NCI-H748 treated with DMSO at 0.1 percent for 48 hours (cell line): ENCODE data around the gene THOC6.
"Not testable (repeated sequence)": the region's sequence is repeated elsewhere in the genome, so short reads cannot be mapped to it uniquely, and the experiment has no call there.

Source experiments
- DNase-seq: peaks from one replicate; lab custom pipeline; 2025; lab: John Stamatoyannopoulos, UW

THOC6 gene

GRCh38 chr16:3030222-3031212 is 6.7 kb downstream of the THOC6 start:
- DNase-seq, result no peak

GRCh38 chr16:3032624-3033023 is 8.8 kb downstream of the THOC6 start:
- no peak for DNase-seq

DNA sequence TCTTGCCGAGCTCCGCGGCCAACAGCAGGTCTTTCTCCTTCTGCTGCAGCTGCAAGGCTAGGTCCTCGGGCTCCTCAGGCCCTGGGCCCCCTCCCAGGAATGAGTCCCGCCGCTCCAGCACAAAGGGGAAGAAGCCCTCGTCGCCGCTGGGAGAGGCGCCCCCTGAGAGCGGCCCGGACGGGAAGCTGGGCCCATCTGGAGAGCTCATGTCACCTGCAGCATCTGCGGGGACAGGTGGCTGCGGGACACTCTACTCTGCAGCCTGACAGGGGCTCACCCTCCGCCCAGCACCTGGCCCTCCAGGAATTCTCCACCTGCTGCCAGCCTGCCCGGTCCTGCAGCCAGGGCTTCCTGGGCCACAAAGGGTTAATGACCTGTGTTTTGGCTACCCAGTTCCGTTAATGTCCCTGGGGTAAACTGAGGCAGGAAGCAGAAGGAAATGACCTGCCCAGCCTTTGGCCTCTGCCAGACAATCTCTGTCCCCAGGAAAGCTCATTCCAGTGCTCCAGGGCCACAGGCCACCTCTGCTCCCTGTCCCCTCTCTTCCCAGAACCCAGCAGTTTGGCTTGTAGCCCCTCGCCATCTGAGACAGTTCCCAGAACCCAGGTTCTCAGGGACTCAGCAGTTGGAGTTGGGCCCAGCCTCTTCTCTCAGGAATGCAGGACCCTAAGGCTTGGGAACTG is 11.6 kb downstream of the THOC6 start:
- DNase-seq, result no peak

DNA sequence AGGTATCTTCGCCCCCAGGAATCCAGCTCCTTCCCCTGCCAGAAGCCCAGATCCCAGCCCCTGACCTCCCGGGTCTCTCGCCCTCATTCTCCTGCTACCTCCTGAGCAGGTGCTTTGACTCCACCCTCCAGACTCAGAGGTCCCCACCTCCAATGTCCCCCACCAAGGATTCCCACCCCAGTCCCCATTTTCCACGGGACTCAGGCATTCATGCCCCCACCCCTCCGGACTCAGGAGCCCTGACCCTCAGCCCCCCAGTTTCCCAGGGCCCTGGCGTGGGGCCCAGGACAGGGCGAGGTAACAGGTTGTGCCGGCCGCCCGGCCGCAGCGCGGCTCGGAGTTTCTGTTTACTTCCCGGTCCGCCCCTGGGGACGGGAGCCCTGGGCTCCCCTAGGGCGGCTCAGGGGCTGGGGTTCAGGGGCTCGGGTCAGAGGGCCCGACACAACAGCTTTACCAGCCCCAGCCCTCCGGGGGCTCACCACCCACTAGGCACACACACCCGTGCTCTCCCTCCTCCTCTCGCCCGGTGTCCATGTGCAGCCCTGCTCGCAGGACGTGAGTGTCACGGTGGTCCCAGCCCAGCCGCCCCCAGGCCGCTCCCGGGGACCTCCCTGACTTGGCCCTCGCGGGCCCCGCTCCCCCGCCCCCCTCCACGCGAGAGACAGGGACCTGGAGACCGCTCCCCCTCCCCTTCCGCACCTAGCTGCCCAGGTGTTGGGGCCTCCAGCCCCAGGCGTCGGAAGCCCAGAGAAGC is 12.3 kb downstream of the THOC6 start:
- DNase-seq, result no peak

DNA sequence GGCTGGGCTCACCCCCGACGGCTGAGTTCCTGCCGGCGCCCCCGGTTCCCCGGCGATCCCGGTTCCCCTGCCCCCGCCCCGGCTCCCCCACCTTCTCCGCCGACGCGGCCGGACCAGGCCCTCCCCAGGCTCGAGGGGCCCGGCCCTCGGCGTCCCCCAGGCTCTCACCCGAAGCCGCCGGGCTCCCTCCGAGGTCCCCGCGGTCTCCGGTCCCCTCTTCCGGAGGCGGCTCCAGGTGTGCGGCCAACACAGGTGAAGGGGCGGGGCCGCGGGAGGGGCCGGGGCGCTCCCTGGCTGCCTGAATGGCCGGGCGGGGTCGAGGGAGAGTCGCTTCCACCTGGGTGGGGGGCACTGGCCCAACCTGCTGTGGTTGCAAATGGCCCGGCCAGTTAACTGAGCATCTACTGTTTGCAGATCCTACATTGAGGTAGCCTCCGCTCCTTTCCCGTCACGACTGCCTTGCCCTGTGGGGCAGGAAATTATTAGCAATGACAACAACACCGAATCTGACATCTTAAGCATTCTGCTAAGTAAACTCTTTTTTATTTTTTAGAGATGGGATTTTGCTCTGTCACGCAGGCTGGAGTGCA is 13.0 kb downstream of the THOC6 start, which contains the start of gene BICDL2:
Gene BICDL2 (minus strand): TSS at position 219 of the 590 bp plus-strand sequence. CDS start 1,448 bp downstream, outside the sequence.
- no peak for DNase-seq

DNA sequence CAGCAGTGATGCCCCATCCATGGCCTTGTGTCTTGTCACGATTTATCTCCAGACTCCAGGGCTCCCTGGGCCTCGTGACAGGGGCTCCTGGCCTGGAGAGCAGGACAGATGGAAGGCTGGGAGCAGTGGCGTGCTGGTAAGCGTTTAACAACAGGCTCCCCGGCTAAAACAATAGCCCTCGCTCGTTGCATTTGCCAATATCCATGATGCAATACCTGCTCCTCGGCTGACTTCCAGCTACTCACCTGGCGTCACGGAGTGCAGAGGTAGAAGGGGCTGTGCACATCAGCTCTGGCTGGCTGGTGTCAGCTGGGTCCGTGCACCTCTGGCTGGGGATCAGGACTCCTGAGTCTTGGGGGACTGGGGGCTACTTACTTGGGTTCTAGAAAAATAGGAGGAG is 14.4 kb downstream of the THOC6 start:
- no peak for DNase-seq

DNA sequence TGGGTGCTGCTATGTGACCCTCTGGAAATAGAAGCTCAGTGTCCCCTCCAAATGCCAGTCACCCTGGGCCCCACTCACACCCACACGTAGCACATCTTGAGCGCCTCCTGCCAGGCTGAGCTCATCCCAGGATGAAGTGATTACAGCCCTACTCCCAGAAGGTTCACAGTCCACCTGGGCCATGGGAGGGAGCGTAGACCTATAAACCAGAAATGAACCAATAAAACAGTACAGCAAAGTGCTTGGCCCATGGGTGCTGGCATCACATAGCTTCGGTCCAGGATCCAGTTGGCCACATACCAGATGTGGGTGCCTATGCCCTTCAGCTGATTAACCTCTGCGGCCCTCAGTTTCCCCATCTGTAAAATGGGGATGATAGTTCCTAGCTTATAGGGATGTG is 15.1 kb downstream of the THOC6 start:
- no peak for DNase-seq

DNA sequence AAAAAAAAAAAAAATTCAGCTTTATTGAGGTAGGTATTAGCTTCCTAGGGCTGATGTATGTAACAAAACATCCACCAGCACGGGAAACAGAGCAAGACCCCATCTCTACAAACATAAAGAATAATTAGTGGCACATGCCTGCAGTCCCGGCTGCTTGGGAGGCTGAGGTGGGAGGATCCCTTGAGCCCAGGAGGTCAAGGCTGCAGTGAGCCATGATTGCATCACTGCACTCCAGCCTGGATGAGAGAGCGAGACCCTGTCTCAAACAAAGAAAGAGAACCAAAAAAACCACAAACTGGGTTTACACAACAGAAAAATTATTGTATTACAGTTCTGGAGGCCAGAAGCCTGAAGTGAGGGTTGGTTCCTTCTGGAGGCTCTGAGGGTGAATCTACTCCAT is 18.5 kb downstream of the THOC6 start:
- no peak for DNase-seq

DNA sequence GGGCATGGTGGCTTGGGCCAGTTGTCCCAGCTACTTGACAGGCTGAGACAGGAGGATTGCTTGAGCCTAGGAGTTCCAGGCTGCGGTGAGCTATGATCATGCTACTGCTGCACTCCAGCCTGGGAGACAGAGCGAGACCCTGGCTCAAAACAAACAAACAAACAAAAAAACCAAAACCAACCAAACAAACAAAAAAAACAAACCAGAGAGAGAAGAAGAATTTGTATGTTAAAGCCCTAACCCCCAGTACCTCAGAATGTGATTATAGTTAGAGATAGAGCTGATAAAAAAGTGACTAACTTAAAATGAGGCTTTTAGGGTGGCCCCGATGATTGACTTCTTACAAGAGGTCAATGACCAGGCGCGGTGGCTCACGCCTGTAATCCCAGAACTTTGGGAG is 20.9 kb downstream of the THOC6 start:
- no peak for DNase-seq

DNA sequence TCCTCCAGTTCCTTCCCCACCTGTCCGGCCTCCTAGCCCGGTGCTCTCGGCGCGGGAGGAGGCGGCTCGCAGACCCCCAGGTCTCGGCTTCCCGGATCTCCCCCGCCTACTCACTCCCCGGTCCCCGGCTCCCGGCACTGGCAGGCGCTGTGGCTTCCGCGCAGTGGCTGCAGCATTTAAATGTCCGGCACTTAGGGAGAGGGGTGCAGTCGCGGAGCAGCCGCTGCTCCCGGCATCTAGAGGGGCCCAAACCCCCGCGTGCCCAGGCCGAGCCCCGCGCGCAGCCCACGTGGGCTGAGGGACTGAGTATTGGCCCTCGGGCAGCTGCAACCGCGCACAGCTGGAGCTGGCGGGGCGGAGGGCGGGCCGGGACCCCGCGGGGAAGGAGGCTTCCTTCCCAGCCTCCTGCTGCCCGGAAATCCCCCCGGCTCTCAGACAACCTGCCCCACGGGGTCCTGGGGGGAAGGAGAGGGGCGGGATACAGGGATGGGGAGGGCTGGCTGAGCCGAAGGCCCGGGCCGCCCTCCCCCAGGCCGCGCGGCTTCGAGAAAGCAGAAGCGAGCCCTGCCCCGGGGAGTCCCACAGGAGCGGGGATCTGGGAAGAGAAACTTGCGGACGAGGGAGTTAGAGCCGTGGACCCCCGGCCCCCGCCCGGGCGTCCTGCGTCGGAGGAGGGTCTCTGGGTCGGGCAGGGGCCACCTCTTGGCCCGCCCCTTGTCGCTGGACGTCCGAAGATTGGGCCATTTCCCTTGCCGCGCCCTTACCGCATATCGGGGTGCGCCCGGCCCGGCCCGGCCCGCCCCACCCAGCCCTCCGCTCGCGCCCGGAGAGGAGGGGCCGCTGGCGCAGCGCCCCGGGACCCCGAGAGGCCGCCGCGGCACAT is 22.2 kb downstream of the THOC6 start, which contains the start of gene MMP25:
Gene MMP25 (plus strand): TSS at position 804 of the 883 bp plus-strand sequence. CDS start 357 bp downstream, outside the sequence.
- no peak for DNase-seq

GRCh38 chr16:3046641-3047386 is 23.0 kb downstream of the THOC6 start:
- DNase-seq, result no peak

DNA sequence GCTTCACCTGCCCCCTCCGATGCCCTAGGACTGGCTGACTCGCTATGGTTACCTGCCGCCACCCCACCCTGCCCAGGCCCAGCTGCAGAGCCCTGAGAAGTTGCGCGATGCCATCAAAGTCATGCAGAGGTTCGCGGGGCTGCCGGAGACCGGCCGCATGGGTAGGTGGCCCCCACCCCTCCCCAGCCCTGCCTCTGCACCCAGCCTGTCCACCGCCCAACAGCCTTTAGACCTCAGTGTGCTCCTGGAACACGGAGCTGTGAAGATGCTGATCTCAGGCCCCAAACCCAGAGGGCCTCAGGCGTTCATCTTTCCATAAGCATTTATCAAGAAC is 23.5 kb downstream of the THOC6 start:
- DNase-seq, result no peak

- DNase-seq, result no peak
These were observed 26.2 kb downstream of the THOC6 start for GRCh38 chr16:3049921-3050481.

DNA sequence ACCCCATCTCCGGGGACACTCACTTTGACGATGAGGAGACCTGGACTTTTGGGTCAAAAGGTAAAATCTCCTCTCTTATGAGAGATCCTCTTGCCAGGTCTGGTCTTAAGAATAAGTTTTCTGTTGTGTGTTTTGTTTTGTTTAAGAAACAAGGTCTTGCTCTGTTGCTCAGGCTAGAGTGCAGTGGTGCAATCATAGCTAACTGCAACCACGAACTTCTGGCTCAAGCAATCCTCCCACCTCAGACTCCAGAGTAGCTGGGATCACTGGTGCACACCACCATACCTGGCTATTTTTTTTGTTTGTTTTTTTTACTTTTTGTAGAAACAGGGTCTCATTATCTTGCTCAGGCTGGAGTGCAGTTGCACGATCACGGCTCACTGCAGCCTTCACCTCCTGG is 26.7 kb downstream of the THOC6 start:
- DNase-seq, result no peak

GRCh38 chr16:3051009-3051408 is 27.2 kb downstream of the THOC6 start:
- no peak for DNase-seq

DNA sequence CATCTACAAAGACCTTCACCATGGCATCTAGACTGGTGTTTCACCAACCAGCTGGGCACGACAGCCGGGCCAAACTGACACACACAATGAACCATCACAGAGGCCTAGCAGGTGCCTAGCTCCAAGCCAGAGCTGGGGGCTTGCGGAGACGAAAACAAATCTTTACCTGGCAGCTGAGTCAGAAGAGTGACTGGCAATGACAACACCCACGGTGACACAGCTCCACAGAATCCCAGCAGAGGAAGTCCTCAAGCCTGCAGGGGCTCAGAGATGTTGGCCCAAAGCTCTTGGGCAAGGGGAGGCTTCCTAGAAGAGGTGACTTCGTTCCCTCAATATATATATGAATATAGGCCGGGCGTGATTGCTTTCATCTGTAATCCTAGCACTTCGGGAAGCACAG is 27.7 kb downstream of the THOC6 start:
- DNase-seq, result no peak

DNA sequence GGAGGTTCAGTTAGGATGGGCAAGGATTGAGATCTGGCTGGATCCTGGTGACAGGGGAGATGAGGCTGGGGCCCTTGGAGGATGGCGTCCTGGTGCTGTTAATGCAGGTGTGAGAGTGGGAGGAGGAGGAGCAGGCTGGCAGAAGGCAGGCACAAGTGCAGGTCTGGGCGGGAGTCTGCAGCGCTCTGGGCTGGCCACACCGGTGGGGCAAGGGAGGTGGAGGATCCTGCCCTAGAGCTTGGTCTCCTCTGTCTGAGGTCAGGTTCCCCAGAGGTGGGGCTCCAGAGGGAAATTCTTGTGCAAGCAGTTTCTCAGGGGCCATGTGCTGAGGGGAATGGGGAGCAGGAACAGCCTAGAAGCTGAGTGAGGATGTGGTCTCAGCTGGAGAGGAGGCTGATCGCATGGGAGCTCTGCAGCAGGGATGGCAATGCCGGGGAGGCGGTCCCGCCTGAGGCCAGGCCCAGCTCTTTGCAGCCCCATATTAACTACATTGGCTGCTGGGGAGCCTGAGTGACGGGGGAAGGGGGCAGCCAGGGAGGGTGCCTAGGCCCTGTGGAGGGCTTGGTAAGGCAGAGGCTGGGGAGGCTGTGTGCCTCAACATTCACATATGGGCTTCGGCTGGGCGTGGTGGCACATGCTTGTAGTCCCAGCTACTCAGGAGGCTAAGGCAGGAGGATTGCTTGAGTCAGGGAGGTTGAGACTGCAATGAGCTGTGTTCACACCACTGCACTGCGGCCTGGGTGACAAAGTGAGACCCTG is 28.9 kb downstream of the THOC6 start:
- DNase-seq, result not testable (repeated sequence)

DNA sequence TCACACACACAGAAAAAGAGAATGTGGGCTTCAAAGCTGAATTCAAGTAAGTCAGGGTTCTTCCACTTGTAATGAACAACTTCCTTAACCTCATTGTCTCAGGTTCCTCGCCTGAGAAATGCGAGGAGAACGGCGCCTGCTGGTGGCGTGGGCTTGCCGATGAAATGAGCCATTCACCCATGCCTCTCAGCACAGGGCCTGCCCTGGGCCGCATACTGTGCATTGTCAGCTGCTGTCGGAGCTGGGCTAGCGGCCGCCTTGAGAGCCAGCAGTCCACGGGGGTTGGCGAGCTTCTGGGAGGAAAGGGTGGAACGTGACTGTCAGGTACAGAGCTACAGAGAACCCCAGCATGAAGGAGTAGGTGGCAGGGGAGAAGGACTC is 29.5 kb downstream of the THOC6 start:
- DNase-seq, result not testable (repeated sequence)
